GM12875 (cell line): ENCODE results near the gene PRR18.

Source experiments
- H3K4me3 ChIP-seq: one replicate; pipeline ENCODE4 v1.5.1; 2011; ENCODE audit warnings: low read depth, low read length, control low read depth
- CTCF ChIP-seq: IDR thresholded peaks from 2 replicates; pipeline ENCODE4 v1.5.1; 2011; ENCODE audit warnings: low read depth, mild to moderate bottlenecking, control low read depth, inconsistent platforms, low read length, moderate library complexity, borderline replicate concordance; ENCODE audit not compliant: insufficient read depth

The PRR18 gene

GRCh38 chr6:166305562-166306117, 2.6 kb downstream of the PRR18 start:
- H3K4me3 ChIP-seq, result no peak overlapping the region
- TF ChIP-seq CTCF, result no peak

DNA sequence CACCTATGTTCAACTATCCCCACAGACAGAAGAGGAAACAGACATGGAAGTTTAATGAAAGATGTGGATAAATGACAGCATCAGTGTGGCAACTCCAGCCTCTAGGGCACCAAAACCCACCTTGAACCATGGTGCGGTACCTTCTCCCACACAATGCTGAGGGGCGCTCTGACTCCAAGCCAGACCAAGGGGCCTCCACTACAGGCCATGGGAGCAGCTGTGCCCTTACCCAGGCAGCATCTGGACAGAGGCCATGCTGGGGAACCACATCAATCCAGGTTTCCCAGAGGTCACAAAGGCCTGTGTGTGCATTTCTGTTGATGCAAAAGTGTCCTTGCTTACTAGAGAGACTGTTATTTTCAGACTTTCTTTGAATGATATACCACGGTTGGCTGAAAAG, 4.1 kb downstream of the PRR18 start:
- no peak overlapping the region for H3K4me3 ChIP-seq

DNA sequence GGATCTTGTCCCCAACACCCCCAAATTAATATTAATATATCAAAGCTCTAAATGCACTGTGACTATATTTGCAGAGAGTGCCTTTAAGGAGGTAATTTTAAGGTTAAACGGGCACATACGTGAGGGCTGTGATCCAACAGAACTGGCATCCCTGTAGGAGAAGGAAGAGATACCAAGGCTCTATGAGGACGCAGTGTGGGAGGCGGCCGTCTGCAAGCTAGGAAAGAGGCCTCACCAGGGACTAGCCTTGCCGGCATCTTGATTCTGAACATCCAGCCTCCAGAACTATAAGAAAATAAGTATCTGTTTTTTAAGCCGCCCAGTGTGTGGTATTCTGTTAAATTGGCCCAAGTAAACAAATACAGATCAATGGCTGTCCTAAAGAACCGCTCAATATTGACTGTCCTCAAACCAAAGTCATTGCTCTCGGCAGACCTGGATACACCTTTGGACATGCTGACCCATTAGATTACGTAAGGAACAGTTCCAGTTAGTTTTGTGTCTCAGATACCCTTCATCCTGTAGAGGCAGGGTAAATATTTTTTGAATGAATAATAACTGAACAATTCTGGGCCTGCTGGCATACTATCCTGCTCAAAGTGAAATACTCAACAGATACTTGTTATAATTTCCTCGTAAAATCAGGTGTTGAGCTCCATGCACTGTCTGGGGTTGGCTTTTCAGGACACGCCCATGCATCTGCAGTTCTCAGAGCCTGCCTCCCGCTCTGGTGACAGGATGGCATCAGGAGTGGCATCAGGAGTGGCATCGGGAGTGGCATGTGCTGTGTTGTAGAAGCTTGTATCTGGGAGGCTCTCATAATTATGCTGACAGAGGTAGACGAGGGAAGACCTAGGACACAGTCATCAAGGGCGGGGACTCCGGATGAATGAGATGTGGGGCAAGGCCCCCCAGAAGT, 6.3 kb downstream of the PRR18 start:
- H3K4me3 ChIP-seq, result no peak overlapping the region
- TF ChIP-seq CTCF, result no peak

More for the DNA sequence above, 4.1 kb downstream of the PRR18 start:
- TF ChIP-seq CTCF, result no peak

- TF ChIP-seq CTCF, result no peak
- no peak overlapping the region for H3K4me3 ChIP-seq
These were observed 7.7 kb downstream of the PRR18 start for GRCh38 chr6:166300357-166300987.

DNA sequence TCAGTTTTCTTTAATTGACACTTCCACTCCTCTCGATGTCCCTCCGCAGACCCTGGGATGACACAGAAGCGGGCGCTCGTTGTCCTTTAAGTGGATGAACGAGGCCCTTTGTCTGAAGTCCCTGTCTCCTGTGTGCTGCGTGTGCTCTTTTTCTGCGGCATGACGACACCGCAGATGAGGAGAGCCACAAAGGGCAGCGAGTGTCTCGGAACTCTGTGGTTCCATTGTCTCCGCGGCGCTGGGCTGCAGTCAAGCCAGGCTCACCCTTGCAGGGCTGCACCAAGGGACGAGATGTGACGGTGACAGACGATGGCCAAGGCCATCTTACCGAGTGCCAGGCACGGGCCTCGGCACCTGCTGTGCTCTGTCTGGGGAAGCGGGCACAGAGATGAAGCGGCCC, 10.6 kb downstream of the PRR18 start:
- H3K4me3 ChIP-seq, result no peak overlapping the region
- TF ChIP-seq CTCF, result no peak

DNA sequence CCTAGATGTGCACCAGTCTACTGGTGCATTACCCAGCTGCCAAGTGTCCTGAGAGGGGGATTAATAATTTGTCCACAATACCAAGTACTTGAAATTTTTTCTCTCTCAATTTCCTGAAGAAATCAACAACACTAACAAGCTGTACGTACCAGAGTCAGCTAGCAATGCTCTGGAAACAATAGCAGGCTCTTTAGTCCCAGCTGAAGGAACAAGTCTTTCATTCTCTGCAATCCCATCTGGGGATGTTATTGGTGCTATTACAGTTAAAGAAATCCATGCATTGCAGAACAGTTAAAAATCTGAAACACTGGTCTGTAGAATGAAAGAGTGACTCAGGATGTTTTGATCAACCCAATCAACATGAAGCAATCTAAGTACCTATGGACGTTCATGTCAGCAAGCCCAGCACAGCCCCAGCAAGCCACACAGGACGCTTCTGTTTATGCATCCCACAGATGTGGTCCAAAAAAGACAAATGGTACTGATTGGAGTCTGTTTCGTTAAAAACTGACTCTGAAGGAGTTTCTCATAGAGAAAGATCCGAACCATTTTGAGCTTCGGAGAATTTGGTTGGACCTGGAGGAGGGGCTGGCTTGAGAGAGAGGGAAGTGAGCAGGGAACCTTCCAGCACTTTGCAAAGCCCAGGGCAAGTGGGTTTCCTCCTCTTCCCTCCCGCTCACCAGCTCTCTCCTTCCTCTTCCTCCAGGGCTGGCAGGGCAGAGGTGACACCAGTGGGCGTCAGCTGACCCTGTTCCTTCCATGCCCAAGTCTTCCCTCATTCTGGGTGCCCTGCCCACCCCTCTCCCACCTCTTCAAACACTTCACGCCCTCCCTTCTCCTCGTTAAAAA, 11.9 kb downstream of the PRR18 start:
- no peak overlapping the region for H3K4me3 ChIP-seq

More for the DNA sequence above, 11.9 kb downstream of the PRR18 start:
- no peak for TF ChIP-seq CTCF
